ENCODE results near the gene FGF11.

FGF11 gene

GRCh38 chr17:7436556-7437368 lies 2.5 kb upstream of the FGF11 start:
- ChIA-PET POLR2A (ENCODE audit: low non-redundant PET) (interaction anchor here (0.7 to 1.8 kb wide), 4 partner anchors 33 to 48 kb away, joined by 3 to 7 read pairs (median 4); partner anchors contain the start of genes PLSCR3, POLR2A and TMEM256), CTCF (interaction anchor here (0.5 to 4.3 kb wide), 31 partner anchors 16 to 256 kb away, joined by 3 to 28 read pairs (median 4); partner anchors contain the start of genes PLSCR3, SENP3, SOX15 and TMEM256)
- H3K27ac ChIP-seq, result peak overlapping the region; percentile 92
- TF ChIP-seq CTCF (conservative IDR thresholded peaks at IDR 0.05; ENCODE audit: low read depth), result peak; percentile 97
- DNase-seq (ENCODE audit: low spot score), result peak; percentile 72

GRCh38 chr17:7437369-7437863 lies 1.9 kb upstream of the FGF11 start:
- peak overlapping the region; percentile 92 for H3K27ac ChIP-seq

GRCh38 chr17:7437950-7438614 lies 1.2 kb upstream of the FGF11 start:
- POLR2A ChIA-PET (ENCODE audit: low non-redundant PET), result interaction anchor here (0.6 to 1.1 kb wide), 3 partner anchors 29 to 115 kb away, joined by 3 to 4 read pairs (median 3); no protein-coding TSS in a partner anchor
- CTCF ChIA-PET, result interaction anchor here (0.6 to 4.3 kb wide), 4 partner anchors 41 to 125 kb away, joined by 3 to 28 read pairs (median 8); partner anchors contain the start of genes SENP3 and ZBTB4
- TF ChIP-seq CTCF (conservative IDR thresholded peaks at IDR 0.05; ENCODE audit: low read depth), result no peak
- no peak for DNase-seq (ENCODE audit: low spot score)
- H3K27ac ChIP-seq, result peak overlapping the region; percentile 92

More at GRCh38 chr17:7437369-7437863, 1.9 kb upstream of the FGF11 start:
- POLR2A ChIA-PET (ENCODE audit: low non-redundant PET), result interaction anchor here (0.6 to 1.1 kb wide), 3 partner anchors 29 to 48 kb away, joined by 3 to 4 read pairs (median 4); no protein-coding TSS in a partner anchor
- no peak; the same call in 1 of the 2 replicates for TF ChIP-seq CTCF (conservative IDR thresholded peaks at IDR 0.05; ENCODE audit: low read depth)
- CTCF ChIA-PET, result interaction anchor here (0.6 to 4.3 kb wide), 23 partner anchors 15 to 199 kb away, joined by 3 to 28 read pairs (median 5); partner anchors contain the start of genes SENP3, SOX15, TMEM256 and TNFSF13
- DNase-seq (ENCODE audit: low spot score), result no peak

GRCh38 chr17:7438656-7439460 lies 454 bp upstream of the FGF11 start:
- H3K27ac ChIP-seq, result peak overlapping the region; percentile 92
- TF ChIP-seq CTCF (conservative IDR thresholded peaks at IDR 0.05; ENCODE audit: low read depth), result no peak
- DNase-seq (ENCODE audit: low spot score), result no peak
- ChIA-PET CTCF (interaction anchor here (0.6 to 4.3 kb wide), 2 partner anchors 89 to 122 kb away, joined by 3 to 28 read pairs; partner anchors contain the start of gene SENP3), POLR2A (ENCODE audit: low non-redundant PET) (interaction anchor here (0.6 to 1.1 kb wide), 2 partner anchors 46 to 114 kb away, joined by 3 to 4 read pairs; no protein-coding TSS in a partner anchor)

- H3K27ac ChIP-seq, result peak overlapping the region; percentile 84
Observed at GRCh38 chr17:7440113-7440833, 961 bp downstream of the FGF11 start.

More at GRCh38 chr17:7440113-7440833, 961 bp downstream of the FGF11 start:
- POLR2A ChIA-PET (ENCODE audit: low non-redundant PET), result interaction anchor here (0.7 to 0.8 kb wide), 4 partner anchors 11 to 63 kb away, joined by 3 to 4 read pairs (median 3); no protein-coding TSS in a partner anchor
- no peak for TF ChIP-seq CTCF (conservative IDR thresholded peaks at IDR 0.05; ENCODE audit: low read depth)
- no peak for DNase-seq (ENCODE audit: low spot score)
- CTCF ChIA-PET, result interaction anchor here (0.6 to 4.3 kb wide), 5 partner anchors 36 to 121 kb away, joined by 3 to 28 read pairs (median 4); partner anchors contain the start of gene SENP3

Measured in RWPE1 (cell line).